Activated naive CD8-positive, alpha-beta T cell treated with anti-CD3 and anti-CD28 coated beads for 36 hours (primary cell): ENCODE results near the gene ABCA13. TPM values are rescaled to one million over a fixed set of nuclear protein-coding genes. Genes with fewer than 3 reads are reported as not detected.

Experiments
- total RNA-seq, 2 experiments: library from RNA; stranded (reverse); gene quantifications; one replicate each; pipeline ENCODE4 v1.2.3, GENCODE V29; 2021

The ABCA13 gene
- total RNA-seq, 2 experiments from 2014 or later: 0.04 TPM

Other genes with a start within 250 kb of the ABCA13 start
- gene PKD1L1, start 223.0 kb upstream of the ABCA13 start, total RNA-seq: under 1 TPM; 0.02 to 0.10 TPM
- 10 to 100 TPM; 49.2 to 50.4 TPM for gene HUS1, start 191.8 kb upstream of the ABCA13 start, total RNA-seq
- gene SUN3, start 142.4 kb upstream of the ABCA13 start, total RNA-seq: under 1 TPM in 1 of 2 experiments, not detected in 1; 0.54 TPM
- 1 to 10 TPM; 1.0 to 1.1 TPM for gene C7orf57, start 135.9 kb upstream of the ABCA13 start, total RNA-seq
- gene UPP1, start 82.2 kb upstream of the ABCA13 start, total RNA-seq: 10 to 100 TPM; 45.3 to 51.1 TPM